Ascending aorta (tissue), 2 donors: Measurements from ENCODE around the gene ANKLE1. TPM values are rescaled to one million over a fixed set of nuclear protein-coding genes. Genes with fewer than 3 reads are reported as not detected.

Experiments used
- DNase-seq, 2 donors: peaks; one replicate each; pipeline ENCODE4 v3.0.0-alpha.2; 2019; ENCODE audit warnings: low spot score in 2 of 2
- H3K27ac ChIP-seq, 2 donors: fragments of 200-600 bp; sonication (generic); one replicate each; pipeline ENCODE4 v1.5.1; 2016 to 2017; ENCODE audit warnings: mild to moderate bottlenecking in 1 of 2
- H3K27me3 ChIP-seq: fragments of 200-600 bp; sonication (generic); one replicate; pipeline ENCODE4 v1.5.1; 2017
- H3K36me3 ChIP-seq, 2 donors: fragments of 200-600 bp; sonication (generic); one replicate each; pipeline ENCODE4 v1.5.1; 2016
- H3K4me1 ChIP-seq, 2 donors: fragments of 200-600 bp; sonication (generic); one replicate each; pipeline ENCODE4 v1.5.1; 2016 to 2017; ENCODE audit warnings: mild to moderate bottlenecking in 1 of 2
- H3K4me3 ChIP-seq, 2 donors: fragments of 200-600 bp; sonication (generic); one replicate each; pipeline ENCODE4 v1.5.1; 2016 to 2017; ENCODE audit warnings: mild to moderate bottlenecking in 1 of 2
- H3K9me3 ChIP-seq, 2 donors: fragments of 200-600 bp; sonication (generic); one replicate each; pipeline ENCODE4 v1.5.1; 2016
- CTCF ChIP-seq, 3 experiments: fragments of 200-600 bp in 2 of 3; fragments of 450-650 bp in 1 of 3; sonication (generic) in 2 of 3; IDR thresholded peaks; one replicate each; pipeline ENCODE4 v1.5.1; 2016 to 2019; ENCODE audit warnings: antibody characterized with exemption in 3 of 3, mild to moderate bottlenecking in 1 of 3, moderate library complexity in 1 of 3
- intact Hi-C: fragments of 100-400 bp; cut with DNase I; formaldehyde crosslinking; loops from one replicate; pipeline ENCODE4 v1.15.1; 2023
- total RNA-seq: library from RNA; depleted of rRNA; stranded (reverse); fragments of >200 nt; gene quantifications from one replicate; pipeline ENCODE4 v1.1.0, GENCODE V29; 2016

Gene ANKLE1
- total RNA-seq, 1 donor from 2014 or later, result not detected

DNA sequence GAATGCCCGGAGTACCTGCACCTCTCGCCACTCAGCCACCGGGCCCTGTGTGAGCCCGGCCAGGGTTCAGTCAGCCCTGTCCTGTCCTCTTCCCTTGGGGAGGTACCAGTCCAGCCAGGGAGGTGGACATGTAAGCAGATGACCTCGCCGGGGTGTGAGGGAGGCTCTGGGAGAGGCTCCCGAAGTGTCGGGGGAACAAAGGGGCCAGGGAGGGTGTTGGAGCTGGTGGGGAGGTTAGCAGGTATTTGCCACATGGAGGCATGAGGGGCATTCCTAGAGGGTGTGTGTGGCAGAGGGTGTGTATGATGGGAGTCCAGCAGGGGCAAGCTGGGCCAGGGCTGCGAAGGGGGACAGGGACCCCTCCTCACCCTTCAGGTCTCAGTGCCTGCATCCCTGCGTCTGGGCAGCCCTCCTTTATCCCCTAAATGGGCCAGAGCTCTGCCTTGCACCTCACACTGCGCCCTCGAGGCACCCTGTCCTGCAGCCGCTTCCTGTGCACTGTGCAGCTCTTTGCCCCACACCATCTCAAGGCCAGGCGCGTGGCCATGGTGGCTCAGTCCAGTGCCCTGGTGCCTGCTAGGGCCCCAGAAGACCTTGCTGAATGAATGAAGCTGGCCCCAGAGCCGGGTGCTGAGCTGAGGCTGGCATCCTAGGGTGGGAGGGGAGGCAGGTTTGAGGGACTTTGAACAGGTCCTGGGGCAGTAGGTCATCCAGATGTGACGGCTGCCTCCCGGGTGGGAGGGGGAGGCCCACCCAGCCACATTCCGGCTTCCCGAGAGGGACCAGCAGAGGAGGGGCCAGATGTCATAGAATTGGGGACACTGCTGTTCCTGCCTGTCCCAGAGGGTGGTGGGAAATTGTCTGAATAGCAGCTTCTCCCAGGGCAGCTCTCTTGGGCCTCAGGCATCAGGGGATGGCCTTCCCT lies 30.8 kb downstream of the ANKLE1 start:
- no peak for TF ChIP-seq CTCF (IDR thresholded peaks at IDR 0.05)
- Histone ChIP-seq H3K4me3 (no peak overlapping the region), H3K27ac (no peak overlapping the region), H3K9me3 (no peaks in the 10 kb centered on the region), H3K27me3 (no peaks in the 10 kb centered on the region), H3K36me3 (peaks cover 27 to 29% of the 10 kb centered on the region in 2 donors), H3K4me1 (peaks cover 11 to 20% of the 10 kb centered on the region in 2 donors)
- DNase-seq, result no peak
- intact Hi-C loops, result no loop called here

DNA sequence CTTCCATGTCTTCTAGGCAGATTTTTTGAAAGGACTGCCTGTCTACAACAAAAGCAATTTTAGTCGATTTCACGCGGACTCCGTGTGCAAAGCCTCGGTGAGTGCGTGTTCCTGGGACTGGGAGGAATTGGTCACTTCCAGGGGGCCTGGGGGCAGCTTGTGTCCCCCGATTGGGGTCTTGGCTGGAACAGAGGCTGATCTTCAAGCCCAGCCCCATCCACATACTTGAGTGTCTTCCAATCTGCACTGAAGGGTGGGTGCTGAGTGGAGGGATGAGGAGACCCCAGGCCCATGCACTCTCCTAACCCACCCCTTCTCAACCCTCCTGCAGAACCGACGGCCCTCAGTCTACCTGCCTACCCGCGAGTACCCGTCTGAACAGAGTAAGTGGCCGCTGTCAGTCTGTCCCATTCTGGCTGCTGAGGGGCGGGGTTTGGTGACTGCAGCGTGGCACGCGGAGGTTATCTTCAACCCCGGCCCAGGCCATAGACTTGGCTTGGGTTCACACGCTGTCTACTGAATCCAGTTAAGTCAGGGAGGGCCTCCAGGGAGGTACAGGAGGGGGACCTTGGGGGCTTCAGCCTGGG lies 32.4 kb downstream of the ANKLE1 start:
- H3K4me1 ChIP-seq, result peaks cover 11 to 20% of the 10 kb centered on the region in 2 donors
- no peak for TF ChIP-seq CTCF (IDR thresholded peaks at IDR 0.05)
- H3K9me3 ChIP-seq, result no peaks in the 10 kb centered on the region
- intact Hi-C loops, result no loop called here
- peaks cover 29 to 34% of the 10 kb centered on the region in 2 donors for H3K36me3 ChIP-seq
- no peak for DNase-seq
- no peak overlapping the region for H3K27ac ChIP-seq
- no peaks in the 10 kb centered on the region for H3K27me3 ChIP-seq
- H3K4me3 ChIP-seq, result no peak overlapping the region

- no peaks in the 10 kb centered on the region for H3K27me3 ChIP-seq
- H3K27ac ChIP-seq, result no peak overlapping the region
- no peak for DNase-seq
- peaks cover 6 to 9% of the 10 kb centered on the region in 2 donors for H3K4me1 ChIP-seq
- intact Hi-C loops, result no loop called here
- no peaks in the 10 kb centered on the region for H3K9me3 ChIP-seq
- TF ChIP-seq CTCF (IDR thresholded peaks at IDR 0.05), result no peak
- peaks cover 56 to 57% of the 10 kb centered on the region in 2 donors for H3K36me3 ChIP-seq
- no peak overlapping the region for H3K4me3 ChIP-seq
These were observed 37.3 kb downstream of the ANKLE1 start for GRCh38 chr19:17318966-17319365.

- no peak overlapping the region for H3K4me3 ChIP-seq
- no peaks in the 10 kb centered on the region for H3K27me3 ChIP-seq
- H3K36me3 ChIP-seq, result peaks cover 49 to 50% of the 10 kb centered on the region in 2 donors
- TF ChIP-seq CTCF (IDR thresholded peaks at IDR 0.05), result no peak
- intact Hi-C loops, result no loop called here
- no peaks in the 10 kb centered on the region for H3K9me3 ChIP-seq
- no peak overlapping the region for H3K27ac ChIP-seq
- peaks cover 6 to 9% of the 10 kb centered on the region in 2 donors for H3K4me1 ChIP-seq
- no peak for DNase-seq
These were observed 38.0 kb downstream of the ANKLE1 start for GRCh38 chr19:17319473-17320238.

GRCh38 chr19:17320435-17320834 lies 38.7 kb downstream of the ANKLE1 start:
- no peak for TF ChIP-seq CTCF (IDR thresholded peaks at IDR 0.05)
- Histone ChIP-seq H3K9me3 (no peaks in the 10 kb centered on the region), H3K27me3 (no peaks in the 10 kb centered on the region), H3K4me1 (peaks cover 6 to 10% of the 10 kb centered on the region in 2 donors), H3K27ac (no peak overlapping the region), H3K36me3 (peaks cover 43 to 46% of the 10 kb centered on the region in 2 donors), H3K4me3 (no peak overlapping the region)
- no peak for DNase-seq
- intact Hi-C loops, result no loop called here
